DLD1 (cell line): ENCODE measurements around the gene DNAL1.

Experiments
- in situ Hi-C: cut with HindIII; loops from 2 replicates; pipeline ENCODE4 v1.10.0; 2017; ENCODE audit warnings: low sequenced_read_pairs

Gene DNAL1

GRCh38 chr14:73722581-73722980, 77.8 kb downstream of the DNAL1 start:
- in situ Hi-C loops = no loop called here

GRCh38 chr14:73723406-73723796, 78.6 kb downstream of the DNAL1 start:
- in situ Hi-C loops = no loop called here

GRCh38 chr14:73723797-73724661, 79.2 kb downstream of the DNAL1 start:
- in situ Hi-C loops = no loop called here

GRCh38 chr14:73724696-73725095, 79.9 kb downstream of the DNAL1 start:
- in situ Hi-C loops = no loop called here

- in situ Hi-C loops = no loop called here
Observed at GRCh38 chr14:73725116-73726024, 80.6 kb downstream of the DNAL1 start.

- in situ Hi-C loops = no loop called here
Observed at GRCh38 chr14:73726025-73726961, 81.5 kb downstream of the DNAL1 start.

- in situ Hi-C loops = no loop called here
Observed at GRCh38 chr14:73727166-73727565, 82.4 kb downstream of the DNAL1 start.

- in situ Hi-C loops = no loop called here
Observed at GRCh38 chr14:73728717-73729330, 84.0 kb downstream of the DNAL1 start.

- in situ Hi-C loops = no loop called here
Observed at GRCh38 chr14:73729556-73730265, 84.9 kb downstream of the DNAL1 start.

- in situ Hi-C loops = no loop called here
Observed at GRCh38 chr14:73731111-73731510, 86.3 kb downstream of the DNAL1 start.

GRCh38 chr14:73732006-73732405, 87.2 kb downstream of the DNAL1 start:
- in situ Hi-C loops = no loop called here

GRCh38 chr14:73736842-73737241, 92.1 kb downstream of the DNAL1 start:
- in situ Hi-C loops = no loop called here

GRCh38 chr14:73738518-73739173, 93.9 kb downstream of the DNAL1 start:
- in situ Hi-C loops = no loop called here

GRCh38 chr14:73739174-73739898, 94.5 kb downstream of the DNAL1 start:
- in situ Hi-C loops = no loop called here

- in situ Hi-C loops = no loop called here
Observed at GRCh38 chr14:73739899-73740617, 95.3 kb downstream of the DNAL1 start.

GRCh38 chr14:73740618-73741326, 96.0 kb downstream of the DNAL1 start:
- in situ Hi-C loops = no loop called here

GRCh38 chr14:73741386-73741875, 96.6 kb downstream of the DNAL1 start:
- in situ Hi-C loops = no loop called here
